Superior temporal gyrus (tissue), 1 donor: ENCODE results near the gene SEZ6.
A peak's percentile ranks its signal among the peaks of the same experiment; 100 is the strongest.

ENCODE experiments used
- DNase-seq: peaks from one replicate; pipeline ENCODE4 v3.0.0-alpha.2; 2016; ENCODE audit errors: extremely low spot score

The SEZ6 gene

GRCh38 chr17:28956112-28956511 lies 49.7 kb downstream of the SEZ6 start:
- no peak for DNase-seq

- DNase-seq: no peak
These were observed 50.4 kb downstream of the SEZ6 start for GRCh38 chr17:28955408-28955807.

- no peak for DNase-seq
These were observed 50.9 kb downstream of the SEZ6 start for GRCh38 chr17:28954886-28955285.

- peak; percentile 74 for DNase-seq
These were observed 52.3 kb downstream of the SEZ6 start for GRCh38 chr17:28953444-28954118.

GRCh38 chr17:28951991-28952975 lies 53.5 kb downstream of the SEZ6 start:
- peak; percentile 100 for DNase-seq

- peak; percentile 100 for DNase-seq
These were observed 54.3 kb downstream of the SEZ6 start, which contains the start of gene PHF12 for GRCh38 chr17:28951428-28951990. Gene PHF12 (minus strand): TSS chr17:28951518. CDS start chr17:28950960, 558 bp downstream.

- no peak for DNase-seq
These were observed 54.9 kb downstream of the SEZ6 start for GRCh38 chr17:28950752-28951427.

- peak; percentile 21 for DNase-seq
These were observed 55.6 kb downstream of the SEZ6 start for GRCh38 chr17:28950017-28950751.

GRCh38 chr17:28949185-28950016 lies 56.4 kb downstream of the SEZ6 start:
- DNase-seq: peak; percentile 77

GRCh38 chr17:28948873-28949184 lies 57.0 kb downstream of the SEZ6 start:
- DNase-seq: no peak

- DNase-seq: no peak
These were observed 57.5 kb downstream of the SEZ6 start for GRCh38 chr17:28948342-28948741.

GRCh38 chr17:28947639-28948038 lies 58.2 kb downstream of the SEZ6 start:
- DNase-seq: no peak

- no peak for DNase-seq
These were observed 59.6 kb downstream of the SEZ6 start for GRCh38 chr17:28946239-28946638.

GRCh38 chr17:28944862-28945741 lies 60.7 kb downstream of the SEZ6 start:
- DNase-seq: peak; percentile 64

- no peak for DNase-seq
These were observed 61.5 kb downstream of the SEZ6 start for GRCh38 chr17:28944343-28944742.

GRCh38 chr17:28942925-28943324 lies 62.9 kb downstream of the SEZ6 start:
- no peak for DNase-seq

GRCh38 chr17:28941251-28941650 lies 64.6 kb downstream of the SEZ6 start:
- DNase-seq: no peak

- DNase-seq: peak; percentile 35
These were observed 65.2 kb downstream of the SEZ6 start for GRCh38 chr17:28940675-28941074.

GRCh38 chr17:28940142-28940541 lies 65.7 kb downstream of the SEZ6 start:
- DNase-seq: peak; percentile 22
